IPS DF 6.9 (cell line): ENCODE measurements around the gene TUBB1.

Source experiments
- DNase-seq: peaks from one replicate; pipeline ENCODE4 v3.0.0-alpha.2; 2013; ENCODE audit warnings: low read depth, low spot score
- H3K27ac ChIP-seq: one replicate; pipeline ENCODE4 v1.5.1; 2013; ENCODE audit warnings: low read length, control low read depth
- H3K27me3 ChIP-seq: 2 replicates; pipeline ENCODE4 v1.6.1; 2013; ENCODE audit warnings: mild to moderate bottlenecking, low read length; ENCODE audit not compliant: control insufficient read depth, insufficient read depth
- H3K36me3 ChIP-seq: 2 replicates; pipeline ENCODE4 v1.6.1; 2013; ENCODE audit warnings: low read length; ENCODE audit not compliant: control insufficient read depth, insufficient read depth
- H3K4me1 ChIP-seq: 2 replicates; pipeline ENCODE4 v1.6.1; 2013; ENCODE audit warnings: low read length; ENCODE audit not compliant: control insufficient read depth, insufficient read depth
- H3K4me3 ChIP-seq: 2 replicates; pipeline ENCODE4 v1.5.1; 2013; ENCODE audit warnings: mild to moderate bottlenecking, low read length
- H3K9me3 ChIP-seq: 2 replicates; pipeline ENCODE4 v1.6.1; 2013; ENCODE audit warnings: low read length, inconsistent platforms; ENCODE audit not compliant: control insufficient read depth, insufficient read depth
- WGBS: extraction: QIAGEN DNeasy Blood & Tissue Kit; methylation state at CpG from one replicate; pipeline ENCODE4 v1.1.7; 2013; ENCODE audit warnings: mixed read lengths, missing lambda C conversion rate; ENCODE audit not compliant: insufficient read length, insufficient coverage; 5-methylcytosine and 5-hydroxymethylcytosine counted together

The TUBB1 gene

GRCh38 chr20:59019217-59019616 lies at the start of gene TUBB1:
Gene TUBB1 (plus strand): TSS chr20:59019429. CDS start chr20:59019523, 94 bp downstream.
- Histone ChIP-seq H3K36me3 (0 out of 2 replicates have a peak, but pooled peaks cover 4% of the 10 kb centered on the region), H3K27me3 (no peaks in the 10 kb centered on the region), H3K4me1 (no peaks in the 10 kb centered on the region), H3K9me3 (no peaks in the 10 kb centered on the region), H3K4me3 (no peak within 1 kb of the TSS), H3K27ac (no peak within 1 kb of the TSS)
- no CpG with 5 or more reads among the region's 5 CpGs for WGBS
- DNase-seq: no peak

- WGBS: no CpG with 5 or more reads among the region's 2 CpGs
- no peak overlapping the region for H3K27ac ChIP-seq
Observed at GRCh38 chr20:58969439-58969838, 49.8 kb upstream of the TUBB1 start.

DNA sequence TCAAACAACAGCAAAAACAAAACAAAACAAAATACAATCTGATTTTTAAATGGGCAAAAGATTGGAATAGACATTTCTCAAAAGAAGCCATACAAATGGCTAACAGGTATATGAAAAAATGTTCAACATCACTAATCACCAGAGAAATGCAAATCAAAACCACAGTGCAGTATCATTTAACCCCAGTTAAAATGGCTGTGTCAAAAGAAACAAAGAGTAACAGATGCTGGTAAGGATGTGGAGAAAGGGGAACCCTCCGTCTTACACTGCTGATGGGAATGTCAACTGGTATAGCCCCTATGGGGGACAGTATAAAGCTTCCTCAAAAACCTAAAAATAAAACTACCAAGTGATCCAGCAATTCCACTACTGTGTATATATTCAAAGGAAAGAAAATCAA lies 49.1 kb upstream of the TUBB1 start:
- WGBS: no CpG with 5 or more reads among the region's 1 CpG
- Histone ChIP-seq H3K9me3 (no peaks in the 10 kb centered on the region), H3K27ac (no peak overlapping the region), H3K4me1 (no peaks in the 10 kb centered on the region), H3K36me3 (no peaks in the 10 kb centered on the region), H3K4me3 (no peak overlapping the region), H3K27me3 (no peaks in the 10 kb centered on the region)
- no peak for DNase-seq

More at GRCh38 chr20:58969439-58969838, 49.8 kb upstream of the TUBB1 start:
- Histone ChIP-seq H3K27me3 (no peaks in the 10 kb centered on the region), H3K4me1 (no peaks in the 10 kb centered on the region), H3K4me3 (no peak overlapping the region), H3K9me3 (no peaks in the 10 kb centered on the region), H3K36me3 (no peaks in the 10 kb centered on the region)
- DNase-seq: no peak

GRCh38 chr20:58971429-58971828 lies 47.8 kb upstream of the TUBB1 start:
- no peaks in the 10 kb centered on the region for H3K27me3 ChIP-seq
- DNase-seq: no peak
- no CpG with 5 or more reads among the region's 6 CpGs for WGBS
- H3K4me3 ChIP-seq: no peak overlapping the region
- no peaks in the 10 kb centered on the region for H3K4me1 ChIP-seq
- no peaks in the 10 kb centered on the region for H3K36me3 ChIP-seq
- no peaks in the 10 kb centered on the region for H3K9me3 ChIP-seq
- H3K27ac ChIP-seq: no peak overlapping the region

DNA sequence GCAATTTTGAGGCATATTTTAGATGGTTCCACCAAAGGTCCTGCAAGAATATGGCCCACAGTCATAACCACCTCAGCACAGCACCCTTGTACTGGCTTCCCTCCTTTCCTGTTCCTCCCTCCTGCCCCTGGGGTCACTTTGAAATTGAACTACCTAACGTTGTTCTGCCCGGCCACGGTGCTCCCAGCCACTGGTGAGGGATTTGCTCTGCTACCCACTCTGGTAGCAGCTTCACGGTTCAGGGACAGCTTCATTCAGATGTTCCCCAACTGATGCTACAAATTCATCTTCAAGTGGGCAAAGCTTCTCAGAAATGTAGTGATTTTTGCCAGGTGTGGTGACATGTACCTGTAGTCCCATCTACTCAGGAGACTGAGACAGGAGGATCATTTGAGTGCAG lies 46.0 kb upstream of the TUBB1 start:
- Histone ChIP-seq H3K9me3 (no peaks in the 10 kb centered on the region), H3K4me3 (no peak overlapping the region), H3K27me3 (no peaks in the 10 kb centered on the region), H3K36me3 (no peaks in the 10 kb centered on the region), H3K4me1 (no peaks in the 10 kb centered on the region; the same call in 1 of the 2 replicates), H3K27ac (no peak overlapping the region)
- WGBS: no CpG with 5 or more reads among the region's 4 CpGs
- no peak for DNase-seq

DNA sequence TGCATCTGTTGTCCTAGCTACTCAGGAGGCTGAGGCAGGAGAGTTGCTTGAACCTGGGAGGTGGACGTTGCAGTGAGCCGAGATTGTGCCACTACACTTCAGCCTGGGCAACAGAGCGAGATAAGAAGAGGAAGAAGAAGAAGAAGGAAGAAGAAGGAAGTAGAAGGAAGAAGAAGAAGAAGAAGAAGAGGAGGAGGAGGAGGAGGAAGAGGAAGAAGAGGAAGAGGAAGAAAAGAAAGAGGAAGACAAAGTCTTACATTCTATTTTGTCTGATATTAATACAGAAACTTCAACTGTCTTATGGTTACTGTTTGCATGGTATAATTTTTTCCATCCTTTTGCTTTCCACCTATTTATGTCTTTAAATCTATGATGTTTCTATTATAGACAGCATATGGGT lies 45.4 kb upstream of the TUBB1 start:
- H3K9me3 ChIP-seq: no peaks in the 10 kb centered on the region
- no peak for DNase-seq
- H3K27ac ChIP-seq: no peak overlapping the region
- H3K4me3 ChIP-seq: no peak overlapping the region
- no peaks in the 10 kb centered on the region for H3K36me3 ChIP-seq
- no peaks in the 10 kb centered on the region for H3K27me3 ChIP-seq
- WGBS: no CpG with 5 or more reads among the region's 3 CpGs
- no peaks in the 10 kb centered on the region; the same call in 1 of the 2 replicates for H3K4me1 ChIP-seq

DNA sequence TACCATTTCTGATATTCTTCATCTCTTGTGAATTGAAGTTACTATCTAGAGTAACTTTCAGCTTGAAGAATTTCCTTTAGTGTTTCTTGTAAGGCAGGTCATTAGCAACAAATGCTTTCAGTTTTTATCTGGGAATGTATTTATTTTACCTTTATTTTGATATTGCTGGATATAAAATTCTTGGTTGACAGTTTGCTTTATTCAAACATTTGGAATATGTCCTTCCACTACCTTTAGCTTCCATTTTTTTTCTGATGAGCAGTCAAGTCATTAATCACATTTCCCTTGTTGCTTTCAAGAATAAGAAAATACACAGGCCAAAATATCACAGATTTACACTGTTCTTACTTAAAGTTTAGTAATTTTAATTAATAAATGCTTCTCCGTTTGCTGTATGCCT lies 43.9 kb upstream of the TUBB1 start:
- Histone ChIP-seq H3K4me1 (no peaks in the 10 kb centered on the region; the same call in 1 of the 2 replicates), H3K27me3 (no peaks in the 10 kb centered on the region), H3K9me3 (no peaks in the 10 kb centered on the region), H3K27ac (no peak overlapping the region), H3K36me3 (no peaks in the 10 kb centered on the region), H3K4me3 (no peak overlapping the region)
- DNase-seq: no peak
- no CpG with 5 or more reads among the region's 1 CpG for WGBS

- no peak for DNase-seq
- no peaks in the 10 kb centered on the region for H3K36me3 ChIP-seq
- no peaks in the 10 kb centered on the region; the same call in 1 of the 2 replicates for H3K4me1 ChIP-seq
- no peak overlapping the region for H3K4me3 ChIP-seq
- H3K27me3 ChIP-seq: no peaks in the 10 kb centered on the region
- no peak overlapping the region for H3K27ac ChIP-seq
- WGBS: no CpG with 5 or more reads among the region's 3 CpGs
- no peaks in the 10 kb centered on the region for H3K9me3 ChIP-seq
Observed at GRCh38 chr20:58976061-58976730, 43.0 kb upstream of the TUBB1 start.

DNA sequence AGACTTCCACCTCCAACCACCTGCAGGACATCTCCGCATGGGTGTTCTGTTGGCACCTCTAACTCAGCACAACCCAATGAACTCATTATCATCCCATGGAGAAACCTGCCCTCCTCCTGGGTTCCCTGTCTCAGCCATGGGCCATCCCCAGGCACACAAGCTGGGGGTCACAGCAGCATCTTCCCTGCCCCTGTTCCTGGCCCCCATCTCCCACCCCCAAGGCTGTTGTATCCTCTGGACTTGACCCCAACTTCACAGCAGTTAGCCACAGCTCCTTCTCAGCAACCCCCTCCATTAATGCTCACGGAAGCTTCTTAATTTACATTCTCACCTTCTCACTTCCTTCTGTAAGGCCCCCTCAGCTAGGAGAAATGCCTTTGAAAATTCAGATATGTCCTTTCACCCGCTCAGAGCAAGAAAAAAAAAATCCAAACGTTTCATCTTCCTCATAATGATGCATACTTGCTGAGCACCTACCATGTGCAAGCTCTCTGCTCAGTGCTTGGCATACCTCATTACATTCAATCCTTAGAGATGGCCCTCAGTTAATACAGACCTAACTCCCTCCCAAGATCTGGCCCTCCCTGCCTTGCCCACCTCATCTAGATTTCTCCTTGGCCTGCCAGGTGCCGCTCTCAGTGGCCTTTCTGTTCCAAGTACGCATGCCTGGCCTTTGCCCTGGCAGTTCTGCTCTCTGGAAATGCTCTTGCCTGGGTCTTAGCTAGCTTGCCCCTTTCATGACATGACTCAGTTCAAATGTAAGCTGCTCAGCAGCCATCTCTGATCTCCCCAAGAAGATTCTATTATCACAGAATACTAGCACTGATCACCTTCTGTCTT lies 40.7 kb upstream of the TUBB1 start:
- Histone ChIP-seq H3K27me3 (no peaks in the 10 kb centered on the region), H3K4me3 (no peak overlapping the region), H3K27ac (no peak overlapping the region), H3K36me3 (no peaks in the 10 kb centered on the region), H3K9me3 (no peaks in the 10 kb centered on the region), H3K4me1 (peaks cover 3% of the 10 kb centered on the region; the same call in 1 of the 2 replicates)
- no peak for DNase-seq
- WGBS: no CpG with 5 or more reads among the region's 6 CpGs

GRCh38 chr20:58980711-58981627 lies 38.3 kb upstream of the TUBB1 start, which contains the start of gene NELFCD:
Gene NELFCD (plus strand): TSS chr20:58981256. CDS start chr20:58981310, 54 bp downstream.
- Histone ChIP-seq H3K27me3 (no peaks in the 10 kb centered on the region), H3K4me3 (peak within 1 kb of the TSS; percentile 71), H3K9me3 (no peaks in the 10 kb centered on the region), H3K36me3 (no peaks in the 10 kb centered on the region), H3K4me1 (peaks cover 3% of the 10 kb centered on the region; the same call in 1 of the 2 replicates), H3K27ac (no peak within 1 kb of the TSS)
- no CpG with 5 or more reads among the region's 109 CpGs for WGBS
- peak; percentile 43 for DNase-seq
